A549 (cell line): ENCODE data around the gene HDAC5. TPM values are rescaled to one million over a fixed set of nuclear protein-coding genes. Genes with fewer than 3 reads are reported as not detected.
"Not testable (repeated sequence)": the region's sequence is repeated elsewhere in the genome, so short reads cannot be mapped to it uniquely, and the experiment has no call there.

Experiments
- ATAC-seq, 2 experiments: fragments of 200-7000 bp in 1 of 2; fragments of >200 bp in 1 of 2; cut with Nextera tagmentation in 1 of 2; cut with Tn5 transposase in 1 of 2; 3 replicates each; pipeline versions ENCODE4 v1.8.0 to v1.9.1; 2018 to 2020; ENCODE audit warnings: mild to moderate bottlenecking in 1 of 2, moderate library complexity in 1 of 2
- CTCF ChIA-PET: fragments of 300-600 bp; sonication (Branson Sonifier 250); formaldehyde crosslinking; extraction: SDS; loops from one replicate; lab custom pipeline; 2021; ENCODE audit warnings: antibody characterized with exemption, inconsistent platforms; lab: Yijun Ruan, JAX
- POLR2A ChIA-PET: fragments of 350-600 bp; formaldehyde crosslinking; extraction: SDS; loops from one replicate; lab custom pipeline; 2021; ENCODE audit warnings: antibody characterized with exemption, inconsistent platforms; lab: Yijun Ruan, JAX
- DNase-seq, 2 experiments: peaks; one replicate each; pipeline versions ENCODE4 v3.0.0 to v3.0.0-alpha.2; 2011 to 2016; ENCODE audit warnings: low read depth in 1 of 2, low spot score in 1 of 2
- FAIRE-seq: peaks from 2 replicates; lab custom pipeline; 2011; peaks lifted over from hg19 to GRCh38; lab: Jason Lieb, UNC
- H3K27ac ChIP-seq, 2 experiments: fragments of >200 bp; sonication (Bioruptor Twin); formaldehyde crosslinking; 3 replicates each; pipeline ENCODE4 v1.5.1; 2016 to 2017
- H3K4me1 ChIP-seq: fragments of >200 bp; sonication (Bioruptor Twin); formaldehyde crosslinking; 3 replicates; pipeline ENCODE4 v1.6.1; 2016
- H3K4me2 ChIP-seq: fragments of >200 bp; sonication (Bioruptor Twin); formaldehyde crosslinking; 3 replicates; pipeline ENCODE4 v1.6.1; 2016
- H3K4me3 ChIP-seq: fragments of >200 bp; sonication (Bioruptor Twin); formaldehyde crosslinking; 3 replicates; pipeline ENCODE4 v1.5.1; 2016
- H3K9me3 ChIP-seq: fragments of >200 bp; sonication (Bioruptor Twin); formaldehyde crosslinking; 3 replicates; pipeline ENCODE4 v1.6.1; 2016
- ATOH8 ChIP-seq: fragments of 250-450 bp; sonication (Bioruptor Pico); IDR thresholded peaks from 2 replicates; pipeline ENCODE4 v1.5.0; 2020; ENCODE audit warnings: low read depth, mild to moderate bottlenecking, moderate library complexity
- CBX2 ChIP-seq: fragments of 200-600 bp; sonication (generic); IDR thresholded peaks from 2 replicates; pipeline ENCODE4 v1.6.1; 2016; ENCODE audit warnings: low read depth, mild to moderate bottlenecking, borderline replicate concordance
- CEBPB ChIP-seq, 2 experiments: fragments of >200 bp in 1 of 2; sonication (Bioruptor Twin) in 1 of 2; formaldehyde crosslinking in 1 of 2; IDR thresholded peaks; 2 replicates each; pipeline ENCODE4 v1.6.1; 2012 to 2016
- CHD4 ChIP-seq: fragments of 200-600 bp; sonication (generic); IDR thresholded peaks from 2 replicates; pipeline ENCODE4 v1.6.1; 2016; ENCODE audit warnings: antibody characterized with exemption, mild to moderate bottlenecking, borderline replicate concordance
- E2F6 ChIP-seq: IDR thresholded peaks from 2 replicates; pipeline ENCODE4 v1.6.1; 2012; ENCODE audit warnings: low read depth, borderline replicate concordance
- EHF ChIP-seq: fragments of 250-450 bp; sonication (Bioruptor Pico); IDR thresholded peaks from 2 replicates; pipeline ENCODE4 v1.5.0; 2020; ENCODE audit warnings: mild to moderate bottlenecking
- FOSL2 ChIP-seq, 2 experiments: fragments of 450-650 bp in 1 of 2; fragments of >200 bp in 1 of 2; sonication (Bioruptor Twin) in 1 of 2; formaldehyde crosslinking; IDR thresholded peaks; 2 replicates each; pipeline versions ENCODE4 v1.5.0 to v1.6.1; 2016 to 2020; ENCODE audit warnings: mild to moderate bottlenecking in 1 of 2, moderate library complexity in 1 of 2
- HDAC2 ChIP-seq: fragments of 200-600 bp; sonication (generic); IDR thresholded peaks from 2 replicates; pipeline ENCODE4 v1.6.1; 2016
- MYC ChIP-seq: IDR thresholded peaks from 2 replicates; pipeline ENCODE4 v1.6.1; 2012; ENCODE audit warnings: mild to moderate bottlenecking, inconsistent platforms, low read length, improper control_type of control experiment, borderline replicate concordance
- PHF8 ChIP-seq: fragments of 200-600 bp; sonication (generic); IDR thresholded peaks from 2 replicates; pipeline ENCODE4 v1.6.1; 2016; ENCODE audit warnings: low read depth, mild to moderate bottlenecking, antibody characterized with exemption, moderate library complexity, borderline replicate concordance
- POLR2A ChIP-seq: IDR thresholded peaks from 2 replicates; pipeline ENCODE4 v1.6.1; 2012; ENCODE audit warnings: mild to moderate bottlenecking, low read length
- POLR2AphosphoS2 ChIP-seq: conservative IDR thresholded peaks from 2 replicates; pipeline ENCODE4 v1.6.1; 2012; ENCODE audit warnings: low read length, improper control_type of control experiment, inconsistent platforms
- RARB ChIP-seq: fragments of 250-450 bp; sonication (Bioruptor Pico); IDR thresholded peaks from 2 replicates; pipeline ENCODE4 v1.8.0; 2021; ENCODE audit warnings: mild to moderate bottlenecking, moderate library complexity
- REST ChIP-seq: fragments of 200-600 bp; sonication (generic); IDR thresholded peaks from 2 replicates; pipeline ENCODE4 v1.6.1; 2016; ENCODE audit warnings: antibody characterized with exemption, mild to moderate bottlenecking, moderate library complexity
- RFX5 ChIP-seq: fragments of 450-650 bp; IDR thresholded peaks from 2 replicates; pipeline ENCODE4 v1.7.1; 2014; ENCODE audit warnings: antibody characterized with exemption, mild to moderate bottlenecking, moderate library complexity
- SREBF2 ChIP-seq: fragments of 450-650 bp; IDR thresholded peaks from 2 replicates; pipeline ENCODE4 v1.6.1; 2014; ENCODE audit warnings: mild to moderate bottlenecking, moderate library complexity
- TP53 ChIP-seq: fragments of 250-450 bp; sonication (Bioruptor Pico); IDR thresholded peaks from 2 replicates; pipeline ENCODE4 v1.5.0; 2021; ENCODE audit warnings: mild to moderate bottlenecking, moderate library complexity
- ZC3H11A ChIP-seq: fragments of 450-650 bp; IDR thresholded peaks from 2 replicates; pipeline ENCODE4 v1.6.1; 2014; ENCODE audit warnings: antibody characterized with exemption, mild to moderate bottlenecking
- ZSCAN20 ChIP-seq: fragments of 250-450 bp; sonication (Bioruptor Pico); IDR thresholded peaks from 2 replicates; pipeline ENCODE4 v1.8.0; 2022; ENCODE audit warnings: mild to moderate bottlenecking, moderate library complexity
- WGBS: methylation state at CpG from one replicate; pipeline ENCODE4 v1.1.6; 2017; ENCODE audit errors: missing lambda C conversion rate; 5-methylcytosine and 5-hydroxymethylcytosine counted together
- polyA plus RNA-seq, 4 experiments: library from polyadenylated mRNA; depleted of rRNA in 3 of 4; stranded (reverse); fragments of >200 nt; fragmentation: RNase III in 1 of 4; extraction: RNeasy Plus Mini Kit Qiagen cat#74134 plus additional on column Dnase treatment in 1 of 4; gene quantifications; 2 replicates in 3 of 4; 3 replicates in 1 of 4; pipeline ENCODE4 v1.2.3, GENCODE V29; 2011 to 2017

The HDAC5 gene
- polyA plus RNA-seq, 2 of the 4 experiments (the other 2 are of a cell fraction): 3.1 to 7.1 TPM

- Histone ChIP-seq H3K9me3 (no peaks in the 10 kb centered on the region), H3K4me1 (peaks cover 35% of the 10 kb centered on the region), H3K4me3 (no peak overlapping the region), H3K4me2 (no peak overlapping the region)
- POLR2A ChIA-PET: interaction anchor here (1.1 kb wide), 1 partner anchor 35 kb away, joined by 13 read pairs; the partner anchor contains the start of gene G6PC3
- CTCF ChIA-PET: interaction anchor here (1.0 to 39.6 kb wide), 5 partner anchors 2 to 227 kb away, joined by 5 to 1202 read pairs (median 5); partner anchors contain the start of gene HDAC5
- 75% methylated on average over 3 of the region's 3 CpGs for WGBS
- TF ChIP-seq CEBPB (IDR thresholded peaks at IDR 0.05) (no peak), SREBF2 (no peak), RARB (CRISPR knock-in tag) (no peak), REST (no peak), ZSCAN20 (no peak), MYC (no peak), TP53 (no peak), RFX5 (no peak), FOSL2 (IDR thresholded peaks at IDR 0.05) (no peak), FOSL2 (CRISPR knock-in tag; IDR thresholded peaks at IDR 0.05) (no peak), CHD4 (no peak), HDAC2 (no peak), ZC3H11A (no peak), EHF (no peak), PHF8 (no peak), POLR2AphosphoS2 (no peak), POLR2A (no peak)
- TF ChIP-seq, all 56 proteins: peak for 0
- H3K27ac ChIP-seq: no peak overlapping the region
- ATAC-seq (no peak), FAIRE-seq (no peak), DNase-seq (no peak)
Observed at GRCh38 chr17:44105483-44105882, 18.0 kb downstream of the HDAC5 start.

GRCh38 chr17:44102849-44103622, 20.4 kb downstream of the HDAC5 start:
- DNase-seq (no peak), FAIRE-seq (no peak), ATAC-seq (no peak)
- TF ChIP-seq E2F6 (no peak), ZC3H11A (no peak), POLR2A (no peak), FOSL2 (IDR thresholded peaks at IDR 0.05) (no peak), FOSL2 (CRISPR knock-in tag; IDR thresholded peaks at IDR 0.05) (no peak), ATOH8 (CRISPR knock-in tag) (no peak), CBX2 (no peak)
- Histone ChIP-seq H3K4me3 (no peak overlapping the region), H3K4me2 (no peak overlapping the region), H3K4me1 (peaks cover 10% of the 10 kb centered on the region), H3K27ac (no peak overlapping the region), H3K9me3 (no peaks in the 10 kb centered on the region)
- WGBS: 88% methylated on average over 16 of the region's 16 CpGs
- POLR2A ChIA-PET: no interaction called here
- CTCF ChIA-PET: interaction anchor here (0.5 to 39.6 kb wide), 6 partner anchors 5 to 709 kb away, joined by 3 to 1202 read pairs (median 4); partner anchors contain the start of gene HDAC5

- H3K27ac ChIP-seq, H3K4me3 ChIP-seq, H3K4me2 ChIP-seq, DNase-seq, H3K9me3 ChIP-seq, POLR2A ChIA-PET, H3K4me1 ChIP-seq: not testable (repeated sequence)
- WGBS: 79% methylated on average over 6 of the region's 6 CpGs
- ATAC-seq (0 out of 6 replicates have a peak, but pooled peaks of 1 of the 2 experiments have one; percentile 2), FAIRE-seq (peak; percentile 28)
- CTCF ChIA-PET: interaction anchor here (1.6 to 39.6 kb wide), 3 partner anchors 5 to 27 kb away, joined by 7 to 1202 read pairs (median 1202); partner anchors contain the start of gene HDAC5
Observed at GRCh38 chr17:44101858-44102257, 21.6 kb downstream of the HDAC5 start.
